ENCODE data around the gene DCAF7.

Gene DCAF7

GRCh38 chr17:63634163-63634562 lies 83.9 kb downstream of the DCAF7 start:
- DNase-seq = no peak

DNA sequence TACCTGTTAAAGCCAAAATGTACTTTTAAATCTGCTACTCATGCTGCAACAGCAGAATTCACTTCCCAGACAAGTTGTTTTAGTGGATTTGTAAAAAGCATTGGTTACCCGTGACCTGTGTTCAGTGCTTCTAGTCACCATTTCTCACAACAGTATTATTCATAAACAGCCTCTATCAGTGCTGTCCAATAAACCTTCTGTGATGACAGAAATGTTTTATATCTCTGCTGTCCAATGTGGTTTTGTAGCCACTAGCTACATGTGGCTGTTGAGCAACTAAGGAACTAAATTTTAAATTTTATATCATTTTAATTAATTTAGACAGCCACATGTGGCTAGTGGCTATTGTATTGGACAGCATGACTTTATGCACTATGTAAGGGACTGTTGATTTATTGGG lies 84.5 kb downstream of the DCAF7 start:
- no peak for DNase-seq

DNA sequence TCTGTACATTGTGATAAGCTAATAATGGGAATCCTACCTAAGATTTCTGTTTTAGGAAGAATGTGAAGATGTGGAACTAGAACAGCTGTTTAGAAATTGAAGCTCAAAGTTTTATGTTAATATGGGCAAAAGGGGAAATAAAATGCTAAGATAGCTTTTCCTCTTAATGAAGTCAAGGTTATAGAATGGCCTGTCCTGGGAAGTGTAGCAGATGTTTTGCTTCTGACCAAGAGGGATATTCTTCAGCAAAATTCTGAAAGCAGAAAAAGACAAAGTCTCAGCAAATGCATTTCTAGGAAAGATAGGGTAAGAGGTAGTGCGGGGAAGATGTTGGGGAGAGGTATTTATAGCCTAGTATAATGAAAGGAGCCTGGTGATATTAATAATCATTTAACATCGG lies 85.0 kb downstream of the DCAF7 start:
- DNase-seq = no peak

- no peak for DNase-seq
Measured at GRCh38 chr17:63635787-63636186, 85.5 kb downstream of the DCAF7 start.

- DNase-seq = no peak
Measured at GRCh38 chr17:63639125-63639524, 88.8 kb downstream of the DCAF7 start.

DNA sequence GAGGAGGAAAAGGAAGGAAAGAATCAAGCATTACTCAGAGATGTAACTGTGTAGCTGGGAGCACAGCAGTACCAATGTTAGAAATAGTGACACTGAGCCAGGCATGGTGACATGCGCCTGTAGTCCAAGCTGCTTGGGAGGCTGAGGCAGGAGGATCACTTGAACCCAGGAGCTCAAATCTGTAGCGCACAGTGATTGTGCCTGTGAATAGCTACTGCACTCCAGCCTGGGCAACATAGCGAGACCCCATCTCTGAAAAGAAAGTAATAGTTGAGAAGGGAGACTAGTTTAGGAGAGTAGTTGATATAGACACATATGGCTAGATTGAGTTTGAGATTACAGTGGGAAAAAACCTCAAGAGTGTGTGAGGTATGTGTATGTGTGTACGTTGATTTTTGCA lies 89.8 kb downstream of the DCAF7 start:
- no peak for DNase-seq

- DNase-seq = no peak
Measured at GRCh38 chr17:63641692-63642448, 91.6 kb downstream of the DCAF7 start.
